Panc1 (cell line): Measurements from ENCODE around the gene CSNK2A3.

Experiments
- TCF7L2 ChIP-seq: IDR thresholded peaks from 2 replicates; pipeline ENCODE4 v1.6.1; 2011; ENCODE audit warnings: mild to moderate bottlenecking, low read depth, low read length, inconsistent platforms
- TF ChIP-seq, protein P1 (sequence below), 2 experiments: IDR thresholded peaks; 2 replicates each; pipeline ENCODE4 v1.6.1; 2011 to 2012; ENCODE audit warnings: low read depth in 2 of 2, control low read depth in 1 of 2, low read length in 1 of 2, mild to moderate bottlenecking in 1 of 2, moderate library complexity in 1 of 2; ENCODE audit not compliant: insufficient read depth in 1 of 2

DNA sequence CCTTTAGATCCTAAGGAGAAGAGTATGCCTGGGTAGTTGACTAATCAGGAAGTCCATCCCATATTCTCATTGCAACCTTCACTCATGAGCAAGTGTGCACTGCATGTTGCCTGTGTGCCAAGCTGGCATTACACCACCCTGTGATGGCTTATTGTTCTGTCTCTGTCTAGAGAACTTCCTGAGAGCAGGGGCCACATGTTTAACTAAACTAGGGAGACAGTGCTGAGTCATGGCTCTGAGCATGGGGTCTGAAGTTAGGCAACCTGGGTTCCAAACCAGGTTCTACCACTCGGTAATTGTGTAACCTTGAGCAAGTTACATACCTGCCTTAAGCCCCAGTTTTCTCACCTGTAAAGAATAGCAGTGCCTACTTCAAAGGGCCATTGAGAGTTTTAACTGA is 39.6 kb downstream of the CSNK2A3 start:
- TF ChIP-seq, protein P1, sequence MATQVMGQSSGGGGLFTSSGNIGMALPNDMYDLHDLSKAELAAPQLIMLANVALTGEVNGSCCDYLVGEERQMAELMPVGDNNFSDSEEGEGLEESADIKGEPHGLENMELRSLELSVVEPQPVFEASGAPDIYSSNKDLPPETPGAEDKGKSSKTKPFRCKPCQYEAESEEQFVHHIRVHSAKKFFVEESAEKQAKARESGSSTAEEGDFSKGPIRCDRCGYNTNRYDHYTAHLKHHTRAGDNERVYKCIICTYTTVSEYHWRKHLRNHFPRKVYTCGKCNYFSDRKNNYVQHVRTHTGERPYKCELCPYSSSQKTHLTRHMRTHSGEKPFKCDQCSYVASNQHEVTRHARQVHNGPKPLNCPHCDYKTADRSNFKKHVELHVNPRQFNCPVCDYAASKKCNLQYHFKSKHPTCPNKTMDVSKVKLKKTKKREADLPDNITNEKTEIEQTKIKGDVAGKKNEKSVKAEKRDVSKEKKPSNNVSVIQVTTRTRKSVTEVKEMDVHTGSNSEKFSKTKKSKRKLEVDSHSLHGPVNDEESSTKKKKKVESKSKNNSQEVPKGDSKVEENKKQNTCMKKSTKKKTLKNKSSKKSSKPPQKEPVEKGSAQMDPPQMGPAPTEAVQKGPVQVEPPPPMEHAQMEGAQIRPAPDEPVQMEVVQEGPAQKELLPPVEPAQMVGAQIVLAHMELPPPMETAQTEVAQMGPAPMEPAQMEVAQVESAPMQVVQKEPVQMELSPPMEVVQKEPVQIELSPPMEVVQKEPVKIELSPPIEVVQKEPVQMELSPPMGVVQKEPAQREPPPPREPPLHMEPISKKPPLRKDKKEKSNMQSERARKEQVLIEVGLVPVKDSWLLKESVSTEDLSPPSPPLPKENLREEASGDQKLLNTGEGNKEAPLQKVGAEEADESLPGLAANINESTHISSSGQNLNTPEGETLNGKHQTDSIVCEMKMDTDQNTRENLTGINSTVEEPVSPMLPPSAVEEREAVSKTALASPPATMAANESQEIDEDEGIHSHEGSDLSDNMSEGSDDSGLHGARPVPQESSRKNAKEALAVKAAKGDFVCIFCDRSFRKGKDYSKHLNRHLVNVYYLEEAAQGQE (IDR thresholded peaks at IDR 0.05; ENCODE audit: insufficient read depth in 1 of 2, low read depth in 2 of 2, low read length in 1 of 2) = no peak
- TF ChIP-seq TCF7L2 = no peak
